IgD-negative memory B cell (primary cell): ENCODE measurements around the gene MED29. TPM values are rescaled to one million over a fixed set of nuclear protein-coding genes. Genes with fewer than 3 reads are reported as not detected.

ENCODE experiments used
- H3K27ac Mint-ChIP-seq, 3 donors: one replicate each; pipeline ENCODE4 v1.8.0; 2020 to 2022; ENCODE audit warnings: mild to moderate bottlenecking in 3 of 3, mixed read lengths in 3 of 3, moderate library complexity in 1 of 3
- H3K27me3 Mint-ChIP-seq: one replicate; pipeline ENCODE4 v1.8.0; 2021; ENCODE audit warnings: mixed read lengths
- H3K36me3 Mint-ChIP-seq: one replicate; pipeline ENCODE4 v1.8.0; 2020; ENCODE audit warnings: mild to moderate bottlenecking, mixed read lengths
- H3K4me1 Mint-ChIP-seq, 3 donors: one replicate each; pipeline ENCODE4 v1.8.0; 2020 to 2022; ENCODE audit warnings: mixed read lengths in 3 of 3, mild to moderate bottlenecking in 1 of 3
- H3K4me3 Mint-ChIP-seq, 4 donors: one replicate each; pipeline ENCODE4 v1.8.0; 2020 to 2022; ENCODE audit warnings: mild to moderate bottlenecking in 4 of 4, mixed read lengths in 4 of 4, moderate library complexity in 3 of 4
- H3K9me3 Mint-ChIP-seq, 3 donors: one replicate each; pipeline ENCODE4 v1.8.0; 2020 to 2021; ENCODE audit warnings: mixed read lengths in 3 of 3, mild to moderate bottlenecking in 1 of 3
- polyA plus RNA-seq: library from polyadenylated mRNA; unstranded; fragments of 300-500 nt; fragmentation: Illumina TruSeq; gene quantifications from one replicate; pipeline ENCODE4 v1.2.3, GENCODE V29; 2021

Gene MED29
- polyA plus RNA-seq, 1 donor from 2014 or later: 68.7 TPM

DNA sequence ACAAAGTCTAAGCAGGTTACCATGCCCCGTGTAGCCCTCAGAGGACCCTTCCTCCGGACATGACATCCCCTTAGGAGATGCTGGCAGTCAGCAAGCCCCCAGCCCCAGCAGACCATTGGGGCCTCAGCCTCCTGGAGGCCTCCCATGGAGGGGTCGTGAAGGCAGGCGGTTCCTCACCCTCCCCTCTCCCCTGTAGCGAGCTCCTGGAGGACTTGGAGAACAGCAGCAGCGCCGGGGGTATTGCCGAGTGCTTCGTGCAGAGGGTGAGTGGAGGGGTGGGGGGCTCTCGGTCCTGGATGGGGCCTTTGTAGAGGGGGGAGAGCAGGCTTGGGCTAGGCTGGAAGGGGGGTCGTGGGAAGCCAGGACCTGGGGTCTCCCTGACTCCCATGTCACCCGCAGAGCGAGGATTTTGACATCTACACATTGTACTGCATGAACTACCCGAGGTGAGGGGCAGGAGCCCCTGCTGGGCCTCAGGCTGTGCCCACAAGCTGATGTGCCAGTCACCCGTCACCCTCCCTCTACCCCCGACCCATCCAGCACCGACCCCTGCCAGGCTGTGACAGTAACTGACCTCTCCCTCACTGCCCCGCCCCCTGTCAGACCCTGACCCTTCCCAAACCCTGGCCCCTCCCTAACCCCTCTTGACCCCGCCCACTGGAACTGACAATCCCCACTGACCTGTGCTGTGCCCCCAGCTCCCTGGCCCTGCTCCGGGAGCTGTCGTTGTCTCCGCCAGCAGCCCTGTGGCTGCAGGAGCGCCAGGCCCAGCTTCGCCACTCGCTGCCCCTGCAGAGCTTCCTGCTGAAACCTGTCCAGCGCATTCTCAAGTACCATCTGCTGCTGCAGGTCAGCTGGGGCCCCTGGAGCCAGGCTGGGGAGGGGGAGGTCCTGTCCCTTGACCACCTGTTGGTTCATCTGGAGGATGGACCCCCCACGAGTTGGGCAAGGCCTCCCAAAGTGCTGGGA, 25.3 kb downstream of the MED29 start:
- peaks cover 4% of the 10 kb centered on the region for H3K36me3 Mint-ChIP-seq
- peaks cover 13 to 15% (median 14%) of the 10 kb centered on the region in 3 donors for H3K4me1 Mint-ChIP-seq
- peaks cover 2% of the 10 kb centered on the region for H3K27me3 Mint-ChIP-seq
- H3K27ac Mint-ChIP-seq: peak overlapping the region in 1 of 3 donors; percentile 96
- H3K9me3 Mint-ChIP-seq: peaks cover 0 to 2% (median 0%) of the 10 kb centered on the region in 3 donors
- H3K4me3 Mint-ChIP-seq: peak overlapping the region in 1 of 4 donors; percentile 68

GRCh38 chr19:39417463-39418181, 26.4 kb downstream of the MED29 start:
- no peaks in the 10 kb centered on the region for H3K9me3 Mint-ChIP-seq
- H3K36me3 Mint-ChIP-seq: peaks cover 2% of the 10 kb centered on the region
- peak overlapping the region in 2 of 3 donors; percentile 59 to 96 for H3K27ac Mint-ChIP-seq
- peaks cover 5 to 10% (median 5%) of the 10 kb centered on the region in 3 donors for H3K4me1 Mint-ChIP-seq
- no peaks in the 10 kb centered on the region for H3K27me3 Mint-ChIP-seq
- H3K4me3 Mint-ChIP-seq: peak overlapping the region in 1 of 4 donors; percentile 68

GRCh38 chr19:39419003-39419402, 27.8 kb downstream of the MED29 start:
- H3K27me3 Mint-ChIP-seq: no peaks in the 10 kb centered on the region
- peak overlapping the region in 1 of 3 donors; percentile 96 for H3K27ac Mint-ChIP-seq
- H3K9me3 Mint-ChIP-seq: no peaks in the 10 kb centered on the region
- peaks cover 2% of the 10 kb centered on the region for H3K36me3 Mint-ChIP-seq
- peak overlapping the region in 1 of 4 donors; percentile 75 for H3K4me3 Mint-ChIP-seq
- H3K4me1 Mint-ChIP-seq: peaks cover 3 to 6% (median 5%) of the 10 kb centered on the region in 3 donors

- H3K9me3 Mint-ChIP-seq: no peaks in the 10 kb centered on the region
Measured at GRCh38 chr19:39420769-39421168, 29.6 kb downstream of the MED29 start.

GRCh38 chr19:39422020-39422419, 30.8 kb downstream of the MED29 start:
- no peak overlapping the region for H3K4me3 Mint-ChIP-seq
- peaks cover 2% of the 10 kb centered on the region for H3K36me3 Mint-ChIP-seq
- H3K27me3 Mint-ChIP-seq: no peaks in the 10 kb centered on the region
- no peak overlapping the region for H3K27ac Mint-ChIP-seq
- no peaks in the 10 kb centered on the region for H3K9me3 Mint-ChIP-seq
- H3K4me1 Mint-ChIP-seq: peaks cover 0 to 3% (median 0%) of the 10 kb centered on the region in 3 donors

More at GRCh38 chr19:39420769-39421168, 29.6 kb downstream of the MED29 start:
- H3K4me1 Mint-ChIP-seq: peaks cover 0 to 3% (median 0%) of the 10 kb centered on the region in 3 donors
- H3K36me3 Mint-ChIP-seq: peaks cover 2% of the 10 kb centered on the region
- no peaks in the 10 kb centered on the region for H3K27me3 Mint-ChIP-seq
- no peak overlapping the region for H3K4me3 Mint-ChIP-seq
- H3K27ac Mint-ChIP-seq: no peak overlapping the region

DNA sequence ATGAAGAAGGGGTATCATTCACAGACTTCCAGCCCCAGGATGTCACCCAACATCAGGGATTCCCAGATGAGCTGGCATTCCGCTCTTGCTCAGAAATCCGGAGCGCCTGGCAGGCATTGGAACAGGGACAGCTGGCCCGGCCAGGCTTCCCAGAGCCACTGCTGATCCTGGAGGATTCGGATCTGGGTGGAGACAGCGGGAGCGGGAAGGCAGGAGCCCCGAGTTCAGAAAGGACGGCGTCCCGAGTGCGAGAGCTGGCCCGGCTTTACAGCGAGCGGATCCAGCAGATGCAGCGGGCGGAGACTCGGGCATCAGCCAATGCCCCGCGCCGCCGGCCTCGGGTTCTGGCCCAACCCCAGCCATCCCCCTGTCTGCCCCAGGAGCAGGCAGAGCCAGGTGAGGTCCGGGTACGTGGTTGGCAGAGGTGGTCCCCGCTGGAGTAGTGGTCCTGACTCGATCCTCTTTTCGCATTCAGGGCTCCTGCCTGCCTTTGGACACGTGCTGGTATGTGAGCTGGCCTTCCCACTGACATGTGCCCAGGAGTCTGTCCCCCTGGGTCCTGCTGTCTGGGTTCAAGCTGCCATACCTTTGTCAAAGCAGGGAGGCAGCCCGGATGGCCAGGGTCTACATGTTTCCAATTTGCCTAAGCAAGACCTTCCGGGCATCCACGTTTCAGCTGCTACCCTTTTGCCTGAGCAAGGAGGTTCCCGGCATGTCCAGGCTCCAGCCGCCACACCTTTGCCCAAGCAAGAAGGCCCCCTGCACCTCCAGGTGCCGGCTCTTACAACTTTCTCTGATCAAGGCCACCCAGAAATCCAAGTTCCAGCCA, 32.3 kb downstream of the MED29 start:
- Mint-ChIP-seq H3K4me3 (no peak overlapping the region), H3K4me1 (no peaks in the 10 kb centered on the region), H3K36me3 (peaks cover 2% of the 10 kb centered on the region), H3K27ac (peak overlapping the region in 2 of 3 donors; percentile 56 to 65), H3K27me3 (no peaks in the 10 kb centered on the region), H3K9me3 (no peaks in the 10 kb centered on the region)

- no peaks in the 10 kb centered on the region for H3K4me1 Mint-ChIP-seq
- H3K9me3 Mint-ChIP-seq: no peaks in the 10 kb centered on the region
- H3K4me3 Mint-ChIP-seq: peak overlapping the region in 1 of 4 donors; percentile 62
- no peaks in the 10 kb centered on the region for H3K36me3 Mint-ChIP-seq
- H3K27ac Mint-ChIP-seq: no peak overlapping the region
- H3K27me3 Mint-ChIP-seq: no peaks in the 10 kb centered on the region
Measured at GRCh38 chr19:39424934-39425333, 33.8 kb downstream of the MED29 start.

- Mint-ChIP-seq H3K4me1 (peaks cover 4 to 6% (median 5%) of the 10 kb centered on the region in 3 donors), H3K36me3 (no peaks in the 10 kb centered on the region), H3K27me3 (no peaks in the 10 kb centered on the region), H3K27ac (no peak overlapping the region), H3K4me3 (no peak overlapping the region), H3K9me3 (no peaks in the 10 kb centered on the region)
Measured at GRCh38 chr19:39425744-39426143, 34.6 kb downstream of the MED29 start.

DNA sequence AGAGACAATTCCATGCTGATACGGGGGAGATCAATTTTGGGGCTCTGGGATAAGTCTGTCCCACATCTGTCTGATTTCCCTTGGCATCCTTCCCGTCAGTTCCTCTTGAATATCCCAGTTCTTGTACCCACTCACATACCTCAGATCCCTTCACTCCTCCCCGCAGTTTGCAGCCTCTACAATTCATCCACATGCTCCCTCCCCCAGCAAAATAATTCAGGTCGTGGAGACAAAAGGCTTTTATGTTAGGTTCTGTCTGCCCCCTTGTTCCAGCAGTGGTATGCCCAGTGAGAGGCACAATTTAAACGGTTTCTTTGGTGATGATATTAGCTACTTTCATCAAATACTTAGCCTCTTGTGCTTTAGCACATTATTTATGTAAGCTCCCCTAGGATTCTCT, 35.0 kb downstream of the MED29 start:
- Mint-ChIP-seq H3K9me3 (no peaks in the 10 kb centered on the region), H3K27me3 (no peaks in the 10 kb centered on the region), H3K4me1 (peaks cover 6 to 9% (median 7%) of the 10 kb centered on the region in 3 donors), H3K36me3 (no peaks in the 10 kb centered on the region), H3K4me3 (no peak overlapping the region), H3K27ac (no peak overlapping the region)

DNA sequence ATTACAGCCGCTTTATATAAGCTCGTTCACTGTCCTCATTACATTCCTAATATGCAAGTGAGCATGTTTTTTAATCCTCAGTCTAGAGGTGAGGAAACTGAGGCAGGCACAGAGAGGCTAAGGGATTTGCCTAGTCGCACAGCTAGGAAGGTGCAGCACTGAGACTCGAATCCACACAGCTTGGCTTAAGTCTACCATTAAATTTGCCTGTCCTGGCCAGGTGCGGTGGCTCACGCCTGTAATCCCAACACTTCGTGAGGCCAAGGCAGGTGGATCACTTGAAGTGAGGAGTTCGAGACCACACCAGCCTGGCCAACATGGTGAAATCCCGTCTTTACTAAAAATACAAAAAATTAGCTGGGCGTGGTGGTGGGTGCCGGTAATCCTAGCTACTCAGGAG, 36.5 kb downstream of the MED29 start:
- Mint-ChIP-seq H3K4me1 (peaks cover 6 to 11% (median 7%) of the 10 kb centered on the region in 3 donors), H3K27ac (peak overlapping the region in 1 of 3 donors; percentile 59), H3K36me3 (peaks cover 3% of the 10 kb centered on the region), H3K9me3 (no peaks in the 10 kb centered on the region), H3K4me3 (no peak overlapping the region), H3K27me3 (no peaks in the 10 kb centered on the region)

DNA sequence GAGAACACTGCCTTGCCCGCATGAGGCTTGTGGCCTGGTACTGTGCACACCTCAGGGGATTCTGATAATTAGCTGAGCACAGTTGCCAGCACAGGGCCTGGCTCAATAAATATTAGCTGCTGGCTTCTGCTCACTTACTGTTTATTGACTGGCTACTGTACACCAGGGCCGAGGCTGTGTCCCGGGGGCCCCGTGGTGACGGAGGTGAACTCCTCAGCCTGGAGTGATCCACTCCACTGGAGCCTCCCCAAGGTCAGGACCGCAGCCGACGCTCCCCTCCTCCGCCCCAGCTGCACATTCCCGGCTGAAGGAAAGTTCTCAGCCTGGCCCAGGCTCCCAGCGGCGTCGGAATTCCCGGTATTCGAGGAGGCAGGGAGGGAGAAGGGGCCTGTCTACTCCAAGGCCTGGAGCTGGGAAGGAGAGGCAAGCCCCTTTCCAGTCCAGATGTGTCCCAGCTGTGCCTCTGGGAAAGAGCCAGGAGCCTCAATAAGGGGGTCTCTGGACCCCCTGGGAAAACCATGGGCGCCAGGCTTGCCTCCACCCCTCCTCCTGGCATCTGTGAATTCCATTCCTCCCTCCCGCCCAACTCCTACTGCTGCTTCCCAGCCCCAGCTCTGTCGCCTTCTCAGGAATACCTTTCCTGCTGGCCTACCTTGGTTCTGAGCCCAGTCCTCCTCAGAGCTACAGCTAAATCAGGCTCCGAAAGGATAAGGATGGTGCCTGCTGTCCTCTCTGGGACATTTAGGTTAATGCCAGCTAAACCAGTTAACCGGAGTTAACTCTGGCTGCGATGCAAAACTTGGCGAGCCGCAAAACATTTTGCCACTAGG, 37.3 kb downstream of the MED29 start:
- no peak overlapping the region for H3K4me3 Mint-ChIP-seq
- no peaks in the 10 kb centered on the region for H3K27me3 Mint-ChIP-seq
- H3K9me3 Mint-ChIP-seq: no peaks in the 10 kb centered on the region
- peaks cover 6% of the 10 kb centered on the region for H3K36me3 Mint-ChIP-seq
- H3K27ac Mint-ChIP-seq: no peak overlapping the region
- H3K4me1 Mint-ChIP-seq: peaks cover 7 to 19% (median 11%) of the 10 kb centered on the region in 3 donors

- H3K4me3 Mint-ChIP-seq: peak overlapping the region in 2 of 4 donors; percentile 78 to 79
- H3K27ac Mint-ChIP-seq: peak overlapping the region; percentile 33 to 91 (median 73)
- no peaks in the 10 kb centered on the region for H3K27me3 Mint-ChIP-seq
- no peaks in the 10 kb centered on the region for H3K9me3 Mint-ChIP-seq
- peaks cover 6% of the 10 kb centered on the region for H3K36me3 Mint-ChIP-seq
- peaks cover 18 to 27% (median 26%) of the 10 kb centered on the region in 3 donors for H3K4me1 Mint-ChIP-seq
Measured at GRCh38 chr19:39430675-39431593, 39.8 kb downstream of the MED29 start.

DNA sequence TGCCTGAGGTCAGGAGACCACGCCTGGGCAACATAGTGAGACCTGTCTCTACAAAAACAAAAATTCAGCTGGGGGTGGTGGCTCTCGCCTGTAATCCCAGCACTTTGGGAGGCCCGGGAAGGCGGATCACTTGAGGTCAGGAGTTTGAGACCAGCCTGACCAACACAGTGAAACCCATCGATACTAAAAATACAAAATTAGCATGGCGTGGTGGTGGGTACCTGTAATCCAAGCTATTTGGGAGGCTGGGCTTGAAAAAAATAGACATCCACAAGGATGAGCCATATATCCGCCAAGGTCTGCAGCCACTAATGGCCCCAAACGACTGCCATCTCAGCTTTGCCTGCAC, 41.5 kb downstream of the MED29 start:
- peaks cover 6% of the 10 kb centered on the region for H3K36me3 Mint-ChIP-seq

More for the DNA sequence above, 41.5 kb downstream of the MED29 start:
- no peaks in the 10 kb centered on the region for H3K9me3 Mint-ChIP-seq
- H3K4me3 Mint-ChIP-seq: peak overlapping the region in 2 of 4 donors; percentile 17 to 84
- peaks cover 25 to 30% (median 27%) of the 10 kb centered on the region in 3 donors for H3K4me1 Mint-ChIP-seq
- H3K27ac Mint-ChIP-seq: peak overlapping the region; percentile 39 to 91 (median 59)
- no peaks in the 10 kb centered on the region for H3K27me3 Mint-ChIP-seq
